AG09309 (cell line): ENCODE data around the gene POTEC.
"Not testable (repeated sequence)": the region's sequence is repeated elsewhere in the genome, so short reads cannot be mapped to it uniquely, and the experiment has no call there.

Source experiments
- DNase-seq: peaks from one replicate; pipeline ENCODE4 v3.0.0-alpha.2; 2010; ENCODE audit warnings: low read depth
- H3K4me3 ChIP-seq: 2 replicates; pipeline ENCODE4 v1.5.1; 2011; ENCODE audit warnings: mild to moderate bottlenecking, low read depth, low read length, moderate library complexity; ENCODE audit not compliant: control insufficient read depth
- CTCF ChIP-seq: IDR thresholded peaks from 2 replicates; pipeline ENCODE4 v1.5.1; 2011; ENCODE audit warnings: mild to moderate bottlenecking, low read depth, low read length, inconsistent platforms; ENCODE audit not compliant: insufficient read depth, control insufficient read depth; ENCODE audit errors: missing control alignments

POTEC gene

GRCh38 chr18:14543446-14543964 lies at the start of gene POTEC:
POTEC (minus strand) TSS chr18:14543600; CDS start chr18:14543146, 454 bp downstream.
- not testable (repeated sequence) for H3K4me3 ChIP-seq, DNase-seq

- H3K4me3 ChIP-seq: no peak overlapping the region
- peak; percentile 28 for DNase-seq
- no peak for TF ChIP-seq CTCF
Observed at GRCh38 chr18:14577971-14578370, 34.6 kb upstream of the POTEC start.

- not testable (repeated sequence) for DNase-seq, H3K4me3 ChIP-seq
Observed at GRCh38 chr18:14559502-14559901, 16.1 kb upstream of the POTEC start.

GRCh38 chr18:14531659-14532058 lies 11.7 kb downstream of the POTEC start:
- not testable (repeated sequence) for DNase-seq, H3K4me3 ChIP-seq

- not testable (repeated sequence) for DNase-seq, H3K4me3 ChIP-seq
Observed at GRCh38 chr18:14510707-14511106, 32.7 kb downstream of the POTEC start.

- not testable (repeated sequence) for H3K4me3 ChIP-seq, DNase-seq
Observed at GRCh38 chr18:14503691-14504090, 39.7 kb downstream of the POTEC start.

GRCh38 chr18:14501894-14502293 lies 41.5 kb downstream of the POTEC start:
- H3K4me3 ChIP-seq, DNase-seq: not testable (repeated sequence)

- DNase-seq: not testable (repeated sequence)
Observed at GRCh38 chr18:14489256-14490014, 54.0 kb downstream of the POTEC start.

GRCh38 chr18:14488789-14489188 lies 54.6 kb downstream of the POTEC start:
- H3K4me3 ChIP-seq, DNase-seq: not testable (repeated sequence)

More at GRCh38 chr18:14489256-14490014, 54.0 kb downstream of the POTEC start:
- H3K4me3 ChIP-seq: not testable (repeated sequence)

- not testable (repeated sequence) for DNase-seq, H3K4me3 ChIP-seq
Observed at GRCh38 chr18:14486926-14487580, 56.3 kb downstream of the POTEC start.

GRCh38 chr18:14479076-14479475 lies 64.3 kb downstream of the POTEC start:
- DNase-seq, H3K4me3 ChIP-seq: not testable (repeated sequence)

GRCh38 chr18:14475520-14475919 lies 67.9 kb downstream of the POTEC start:
- not testable (repeated sequence) for DNase-seq, H3K4me3 ChIP-seq

GRCh38 chr18:14474752-14475151 lies 68.6 kb downstream of the POTEC start:
- H3K4me3 ChIP-seq, DNase-seq: not testable (repeated sequence)

GRCh38 chr18:14474007-14474720 lies 69.2 kb downstream of the POTEC start:
- not testable (repeated sequence) for H3K4me3 ChIP-seq, DNase-seq

GRCh38 chr18:14473250-14474006 lies 70.0 kb downstream of the POTEC start:
- not testable (repeated sequence) for H3K4me3 ChIP-seq, DNase-seq

- not testable (repeated sequence) for DNase-seq, H3K4me3 ChIP-seq
Observed at GRCh38 chr18:14471286-14471685, 72.1 kb downstream of the POTEC start.

GRCh38 chr18:14470446-14470845 lies 73.0 kb downstream of the POTEC start:
- H3K4me3 ChIP-seq: not testable (repeated sequence)
- peak; percentile 33 for DNase-seq
